ENCODE data around the gene SLCO2A1. TPM values are rescaled to one million over a fixed set of nuclear protein-coding genes. Genes with fewer than 3 reads are reported as not detected.

The SLCO2A1 gene
- total RNA-seq, 1 donor from 2014 or later = 1.0 TPM

DNA sequence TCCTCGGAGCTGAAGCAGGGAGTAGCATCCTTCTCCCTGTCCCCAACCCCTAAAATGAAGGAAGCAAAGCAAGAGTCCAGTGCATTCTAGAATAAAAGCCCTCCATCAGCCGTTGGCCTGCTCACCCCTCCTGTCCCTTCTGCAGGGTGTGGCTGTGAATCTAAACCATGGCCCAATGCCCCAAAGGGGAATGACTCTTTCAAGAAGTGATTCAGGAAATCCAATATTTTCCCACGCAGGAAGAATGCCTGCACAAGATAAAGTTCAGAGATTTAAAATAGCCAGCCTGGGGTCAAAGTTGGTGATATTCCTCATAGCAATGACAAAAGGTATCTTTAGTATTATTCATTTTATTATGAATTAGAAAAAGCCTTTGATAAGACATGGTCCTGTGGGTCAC, 38.5 kb downstream of the SLCO2A1 start:
- no peak for DNase-seq (ENCODE audit: low spot score)
- H3K4me1 Mint-ChIP-seq (ENCODE audit: low read depth) = peaks cover 21% of the 10 kb centered on the region
- no peaks in the 10 kb centered on the region for H3K9me3 Mint-ChIP-seq (ENCODE audit: low read depth)

GRCh38 chr3:133989936-133990702, 39.6 kb downstream of the SLCO2A1 start:
- H3K27ac Mint-ChIP-seq (ENCODE audit: unreplicated experiment) = no peak overlapping the region
- H3K4me1 Mint-ChIP-seq (ENCODE audit: low read depth) = peaks cover 21% of the 10 kb centered on the region
- H3K27me3 Mint-ChIP-seq (ENCODE audit: low read depth) = peaks cover 4% of the 10 kb centered on the region
- no peaks in the 10 kb centered on the region for H3K9me3 Mint-ChIP-seq (ENCODE audit: low read depth)
- DNase-seq (ENCODE audit: low spot score) = no peak
- no peak overlapping the region for H3K4me3 Mint-ChIP-seq (ENCODE audit: unreplicated experiment)
- no peaks in the 10 kb centered on the region for H3K36me3 Mint-ChIP-seq (ENCODE audit: low read depth)
- TF ChIP-seq CTCF (IDR thresholded peaks at IDR 0.05) = no peak

More for the DNA sequence above, 38.5 kb downstream of the SLCO2A1 start:
- H3K27ac Mint-ChIP-seq (ENCODE audit: unreplicated experiment) = no peak overlapping the region
- peaks cover 4% of the 10 kb centered on the region for H3K27me3 Mint-ChIP-seq (ENCODE audit: low read depth)
- H3K36me3 Mint-ChIP-seq (ENCODE audit: low read depth) = no peaks in the 10 kb centered on the region
- no peak for TF ChIP-seq CTCF (IDR thresholded peaks at IDR 0.05)
- no peak overlapping the region for H3K4me3 Mint-ChIP-seq (ENCODE audit: unreplicated experiment)

GRCh38 chr3:133988631-133989161, 41.0 kb downstream of the SLCO2A1 start:
- peaks cover 2% of the 10 kb centered on the region for H3K27me3 Mint-ChIP-seq (ENCODE audit: low read depth)
- H3K9me3 Mint-ChIP-seq (ENCODE audit: low read depth) = no peaks in the 10 kb centered on the region
- no peak overlapping the region for H3K27ac Mint-ChIP-seq (ENCODE audit: unreplicated experiment)
- TF ChIP-seq CTCF (IDR thresholded peaks at IDR 0.05) = no peak
- H3K4me3 Mint-ChIP-seq (ENCODE audit: unreplicated experiment) = no peak overlapping the region
- DNase-seq (ENCODE audit: low spot score) = no peak
- peaks cover 21% of the 10 kb centered on the region for H3K4me1 Mint-ChIP-seq (ENCODE audit: low read depth)
- no peaks in the 10 kb centered on the region for H3K36me3 Mint-ChIP-seq (ENCODE audit: low read depth)

DNA sequence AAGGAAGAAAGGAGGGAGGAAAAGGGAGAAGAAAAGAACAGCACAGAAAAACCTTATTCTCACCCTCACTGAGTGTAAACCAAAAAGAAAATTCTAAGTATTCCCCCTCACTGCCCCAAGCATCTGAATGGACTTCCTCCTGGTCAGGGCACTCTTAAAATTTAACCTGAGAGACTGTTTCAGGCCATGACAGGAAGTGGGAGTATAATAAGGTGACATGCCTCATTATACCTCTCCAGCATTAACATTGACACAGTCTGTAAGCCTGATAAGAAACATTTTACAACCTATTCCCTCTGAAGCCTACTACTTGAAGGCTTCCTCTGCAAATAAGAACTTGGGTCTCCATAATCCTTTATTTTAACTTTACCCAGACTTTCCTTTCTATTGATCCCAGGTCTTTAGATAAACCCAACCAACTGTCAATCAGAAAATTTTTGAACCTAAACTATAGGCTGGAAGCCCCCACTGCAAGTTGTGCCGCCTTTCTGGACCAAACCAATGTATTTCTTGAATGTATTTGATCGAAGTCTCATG, 41.7 kb downstream of the SLCO2A1 start:
- no peak overlapping the region for H3K27ac Mint-ChIP-seq (ENCODE audit: unreplicated experiment)

More for the DNA sequence above, 41.7 kb downstream of the SLCO2A1 start:
- peaks cover 17% of the 10 kb centered on the region for H3K4me1 Mint-ChIP-seq (ENCODE audit: low read depth)
- H3K9me3 Mint-ChIP-seq (ENCODE audit: low read depth) = no peaks in the 10 kb centered on the region
- H3K4me3 Mint-ChIP-seq (ENCODE audit: unreplicated experiment) = no peak overlapping the region
- H3K27me3 Mint-ChIP-seq (ENCODE audit: low read depth) = peaks cover 2% of the 10 kb centered on the region
- no peak for TF ChIP-seq CTCF (IDR thresholded peaks at IDR 0.05)
- no peak for DNase-seq (ENCODE audit: low spot score)
- H3K36me3 Mint-ChIP-seq (ENCODE audit: low read depth) = no peaks in the 10 kb centered on the region
